ENCODE measurements around the gene ACACA.

ACACA gene

GRCh38 chr17:37218849-37219248 lies 187.8 kb downstream of the ACACA start:
- TF ChIP-seq, protein P1, sequence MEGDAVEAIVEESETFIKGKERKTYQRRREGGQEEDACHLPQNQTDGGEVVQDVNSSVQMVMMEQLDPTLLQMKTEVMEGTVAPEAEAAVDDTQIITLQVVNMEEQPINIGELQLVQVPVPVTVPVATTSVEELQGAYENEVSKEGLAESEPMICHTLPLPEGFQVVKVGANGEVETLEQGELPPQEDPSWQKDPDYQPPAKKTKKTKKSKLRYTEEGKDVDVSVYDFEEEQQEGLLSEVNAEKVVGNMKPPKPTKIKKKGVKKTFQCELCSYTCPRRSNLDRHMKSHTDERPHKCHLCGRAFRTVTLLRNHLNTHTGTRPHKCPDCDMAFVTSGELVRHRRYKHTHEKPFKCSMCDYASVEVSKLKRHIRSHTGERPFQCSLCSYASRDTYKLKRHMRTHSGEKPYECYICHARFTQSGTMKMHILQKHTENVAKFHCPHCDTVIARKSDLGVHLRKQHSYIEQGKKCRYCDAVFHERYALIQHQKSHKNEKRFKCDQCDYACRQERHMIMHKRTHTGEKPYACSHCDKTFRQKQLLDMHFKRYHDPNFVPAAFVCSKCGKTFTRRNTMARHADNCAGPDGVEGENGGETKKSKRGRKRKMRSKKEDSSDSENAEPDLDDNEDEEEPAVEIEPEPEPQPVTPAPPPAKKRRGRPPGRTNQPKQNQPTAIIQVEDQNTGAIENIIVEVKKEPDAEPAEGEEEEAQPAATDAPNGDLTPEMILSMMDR (IDR thresholded peaks at IDR 0.05; ENCODE audit: insufficient read depth, low read length, poor library complexity, severe bottlenecking) = no peak
- Histone ChIP-seq H3K27me3 (replicated peaks; ENCODE audit: control insufficient read depth, insufficient read depth, low read length) (no peaks in the 10 kb centered on the region), H3K4me3 (replicated peaks; ENCODE audit: low read depth, low read length) (no peak overlapping the region), H3K36me3 (ENCODE audit: control insufficient read depth, insufficient read depth, low read length) (peaks cover 2% of the 10 kb centered on the region; the same call in 1 of the 2 replicates)
- no peak for DNase-seq (ENCODE audit: extremely low read depth, insufficient read length)

GRCh38 chr17:37214416-37214815 lies 192.2 kb downstream of the ACACA start:
- Histone ChIP-seq H3K36me3 (ENCODE audit: control insufficient read depth, insufficient read depth, low read length) (peaks cover 2% of the 10 kb centered on the region; the same call in 1 of the 2 replicates), H3K27me3 (replicated peaks; ENCODE audit: control insufficient read depth, insufficient read depth, low read length) (no peaks in the 10 kb centered on the region), H3K4me3 (replicated peaks; ENCODE audit: low read depth, low read length) (no peak overlapping the region)
- DNase-seq (ENCODE audit: extremely low read depth, insufficient read length) = no peak
- TF ChIP-seq, protein P1 (IDR thresholded peaks at IDR 0.05; ENCODE audit: insufficient read depth, low read length, poor library complexity, severe bottlenecking) = no peak

DNA sequence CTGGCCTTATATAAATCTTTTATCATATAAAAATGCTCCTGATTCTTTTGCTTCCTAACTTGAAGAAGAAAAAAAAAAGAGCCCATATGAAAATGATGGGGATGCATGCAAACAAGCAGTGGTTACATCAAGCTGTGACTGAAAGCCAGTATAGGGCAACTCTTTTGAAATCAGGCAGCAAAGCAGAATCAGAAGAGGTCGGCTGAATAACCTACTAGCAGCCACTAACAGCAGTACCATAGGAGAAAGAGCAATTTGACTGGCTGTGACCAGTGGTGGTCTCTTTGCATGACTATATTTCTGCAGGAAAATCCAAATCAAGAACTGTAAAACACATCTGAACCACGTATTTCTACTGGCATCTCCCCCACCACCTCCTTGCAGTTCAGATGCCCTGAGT lies 192.7 kb downstream of the ACACA start:
- no peak for DNase-seq (ENCODE audit: extremely low read depth, insufficient read length)
- peaks cover under 1% of the 10 kb centered on the region; the same call in 1 of the 2 replicates for H3K36me3 ChIP-seq (ENCODE audit: control insufficient read depth, insufficient read depth, low read length)
- no peak overlapping the region for H3K4me3 ChIP-seq (replicated peaks; ENCODE audit: low read depth, low read length)
- TF ChIP-seq, protein P1 (IDR thresholded peaks at IDR 0.05; ENCODE audit: insufficient read depth, low read length, poor library complexity, severe bottlenecking) = no peak
- no peaks in the 10 kb centered on the region for H3K27me3 ChIP-seq (replicated peaks; ENCODE audit: control insufficient read depth, insufficient read depth, low read length)

- H3K36me3 ChIP-seq (ENCODE audit: control insufficient read depth, insufficient read depth, low read length) = no peaks in the 10 kb centered on the region; the same call in 1 of the 2 replicates
- no peak overlapping the region for H3K4me3 ChIP-seq (replicated peaks; ENCODE audit: low read depth, low read length)
Measured at GRCh38 chr17:37212179-37212578, 194.5 kb downstream of the ACACA start.

DNA sequence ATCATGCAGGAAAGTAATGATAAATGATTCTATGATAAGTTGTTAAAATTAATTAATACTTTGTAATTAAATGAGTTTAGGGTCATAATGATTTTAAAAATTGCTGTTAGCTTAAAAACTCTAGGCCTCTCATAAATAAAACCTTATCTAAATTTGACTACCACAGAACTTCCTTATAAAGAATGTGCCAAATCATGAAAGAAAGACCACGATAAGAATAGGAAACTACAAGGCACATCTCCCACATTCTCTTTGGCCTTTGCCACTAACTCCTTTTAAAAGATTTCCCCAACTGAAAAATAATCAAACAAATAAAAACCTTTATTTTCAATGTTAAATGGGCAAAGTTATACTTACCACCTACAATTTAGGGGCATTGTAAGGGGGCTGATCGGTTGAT lies 195.5 kb downstream of the ACACA start:
- Histone ChIP-seq H3K27me3 (replicated peaks; ENCODE audit: control insufficient read depth, insufficient read depth, low read length) (no peaks in the 10 kb centered on the region), H3K4me3 (replicated peaks; ENCODE audit: low read depth, low read length) (no peak overlapping the region), H3K36me3 (ENCODE audit: control insufficient read depth, insufficient read depth, low read length) (no peaks in the 10 kb centered on the region)
- TF ChIP-seq, protein P1 (IDR thresholded peaks at IDR 0.05; ENCODE audit: insufficient read depth, low read length, poor library complexity, severe bottlenecking) = no peak
- no peak for DNase-seq (ENCODE audit: extremely low read depth, insufficient read length)

More at GRCh38 chr17:37212179-37212578, 194.5 kb downstream of the ACACA start:
- no peaks in the 10 kb centered on the region for H3K27me3 ChIP-seq (replicated peaks; ENCODE audit: control insufficient read depth, insufficient read depth, low read length)
- no peak for DNase-seq (ENCODE audit: extremely low read depth, insufficient read length)
- TF ChIP-seq, protein P1 (IDR thresholded peaks at IDR 0.05; ENCODE audit: insufficient read depth, low read length, poor library complexity, severe bottlenecking) = no peak

GRCh38 chr17:37207103-37207502 lies 199.5 kb downstream of the ACACA start:
- no peak for DNase-seq (ENCODE audit: extremely low read depth, insufficient read length)
- TF ChIP-seq, protein P1 (IDR thresholded peaks at IDR 0.05; ENCODE audit: insufficient read depth, low read length, poor library complexity, severe bottlenecking) = no peak
- no peak overlapping the region for H3K4me3 ChIP-seq (replicated peaks; ENCODE audit: low read depth, low read length)
- H3K36me3 ChIP-seq (ENCODE audit: control insufficient read depth, insufficient read depth, low read length) = no peaks in the 10 kb centered on the region; the same call in none of the 2 replicates
- no peaks in the 10 kb centered on the region for H3K27me3 ChIP-seq (replicated peaks; ENCODE audit: control insufficient read depth, insufficient read depth, low read length)

Data from GM06990 (cell line).